H9 (cell line): Measurements from ENCODE around the gene SIL1. TPM values are rescaled to one million over a fixed set of nuclear protein-coding genes. Genes with fewer than 3 reads are reported as not detected.

Source experiments
- DNase-seq: peaks from one replicate; pipeline ENCODE4 v3.0.0-alpha.2; 2017
- H2AFZ ChIP-seq: one replicate; pipeline ENCODE4 v1.6.1; 2013; ENCODE audit warnings: mild to moderate bottlenecking, low read length, control low read depth, moderate library complexity
- H2AK5ac ChIP-seq: 2 replicates; pipeline ENCODE4 v1.6.1; 2013; ENCODE audit warnings: low read length, control low read depth, mixed read lengths; ENCODE audit not compliant: insufficient read length
- H2BK120ac ChIP-seq: one replicate; pipeline ENCODE4 v1.6.1; 2013; ENCODE audit warnings: low read depth, mild to moderate bottlenecking, low read length, control low read depth, inconsistent platforms; ENCODE audit not compliant: poor library complexity, severe bottlenecking
- H2BK12ac ChIP-seq: 2 replicates; pipeline ENCODE4 v1.6.1; 2013; ENCODE audit warnings: low read length, control low read depth, mixed read lengths, low read depth; ENCODE audit not compliant: insufficient read length
- H2BK15ac ChIP-seq: 2 replicates; pipeline ENCODE4 v1.6.1; 2013; ENCODE audit warnings: low read depth, low read length, control low read depth
- H2BK20ac ChIP-seq: one replicate; pipeline ENCODE4 v1.6.1; 2013; ENCODE audit warnings: low read depth, mild to moderate bottlenecking, low read length, control low read depth, inconsistent platforms; ENCODE audit not compliant: poor library complexity, severe bottlenecking
- H2BK5ac ChIP-seq: 2 replicates; pipeline ENCODE4 v1.6.1; 2013; ENCODE audit warnings: low read length, control low read depth, mixed read lengths; ENCODE audit not compliant: insufficient read length
- H3K14ac ChIP-seq: 2 replicates; pipeline ENCODE4 v1.6.1; 2013; ENCODE audit warnings: low read length, control low read depth; ENCODE audit not compliant: insufficient read depth
- H3K18ac ChIP-seq: 2 replicates; pipeline ENCODE4 v1.6.1; 2013; ENCODE audit warnings: low read depth, mild to moderate bottlenecking, mixed read lengths, low read length, control low read depth; ENCODE audit not compliant: insufficient read length
- H3K23ac ChIP-seq: 2 replicates; pipeline ENCODE4 v1.6.1; 2013; ENCODE audit warnings: low read length, control low read depth, mixed read lengths, low read depth; ENCODE audit not compliant: insufficient read length
- H3K23me2 ChIP-seq: 2 replicates; pipeline ENCODE4 v1.6.1; 2013; ENCODE audit warnings: low read depth, mild to moderate bottlenecking, mixed read lengths, low read length, control low read depth; ENCODE audit not compliant: insufficient read length, poor library complexity, severe bottlenecking
- H3K27ac ChIP-seq: 2 replicates; pipeline ENCODE4 v1.5.1; 2013; ENCODE audit warnings: low read length, control low read depth, mixed read lengths, low read depth; ENCODE audit not compliant: insufficient read length
- H3K27me3 ChIP-seq: 2 replicates; pipeline ENCODE4 v1.6.1; 2013; ENCODE audit warnings: low read length, control low read depth, inconsistent platforms; ENCODE audit not compliant: insufficient read depth
- H3K4ac ChIP-seq: 2 replicates; pipeline ENCODE4 v1.6.1; 2013; ENCODE audit warnings: low read depth, mild to moderate bottlenecking, control low read depth, inconsistent platforms, low read length, moderate library complexity
- H3K4me1 ChIP-seq: 2 replicates; pipeline ENCODE4 v1.6.1; 2013; ENCODE audit warnings: low read length, control low read depth, inconsistent platforms; ENCODE audit not compliant: insufficient read depth
- H3K4me2 ChIP-seq: 2 replicates; pipeline ENCODE4 v1.6.1; 2013; ENCODE audit warnings: low read length, control low read depth, mixed read lengths; ENCODE audit not compliant: insufficient read length, insufficient read depth
- H3K56ac ChIP-seq: 2 replicates; pipeline ENCODE4 v1.6.1; 2013; ENCODE audit warnings: low read depth, mild to moderate bottlenecking, mixed read lengths, low read length, control low read depth; ENCODE audit not compliant: insufficient read length
- H3K79me1 ChIP-seq: 2 replicates; pipeline ENCODE4 v1.6.1; 2013; ENCODE audit warnings: low read depth, mild to moderate bottlenecking, moderate library complexity, low read length, control low read depth, inconsistent platforms; ENCODE audit not compliant: insufficient read depth, poor library complexity, severe bottlenecking
- H3K79me2 ChIP-seq: 2 replicates; pipeline ENCODE4 v1.6.1; 2013; ENCODE audit warnings: low read length, control low read depth, inconsistent platforms; ENCODE audit not compliant: insufficient read depth
- H3K9ac ChIP-seq: 2 replicates; pipeline ENCODE4 v1.6.1; 2013; ENCODE audit warnings: low read length, control low read depth, mixed read lengths; ENCODE audit not compliant: insufficient read length; ENCODE audit errors: extremely low read depth
- H3K9me3 ChIP-seq: one replicate; pipeline ENCODE4 v1.6.1; 2013; ENCODE audit warnings: low read depth, low read length, inconsistent platforms; ENCODE audit not compliant: control insufficient read depth
- H3T11ph ChIP-seq: one replicate; pipeline ENCODE4 v1.6.1; 2013; ENCODE audit warnings: mild to moderate bottlenecking, low read length, control low read depth, inconsistent platforms
- H4K20me1 ChIP-seq: one replicate; pipeline ENCODE4 v1.6.1; 2013; ENCODE audit not compliant: control insufficient read depth, insufficient read length, insufficient read depth
- H4K5ac ChIP-seq: 2 replicates; pipeline ENCODE4 v1.6.1; 2013; ENCODE audit warnings: low read depth, mild to moderate bottlenecking, mixed read lengths, low read length, control low read depth; ENCODE audit not compliant: insufficient read length
- H4K8ac ChIP-seq: replicated peaks from 2 replicates; pipeline ENCODE4 v1.6.1; 2013; ENCODE audit warnings: low read length, control low read depth, mixed read lengths, low read depth; ENCODE audit not compliant: insufficient read length
- H4K91ac ChIP-seq: 2 replicates; pipeline ENCODE4 v1.6.1; 2013; ENCODE audit warnings: low read depth, mild to moderate bottlenecking, moderate library complexity, mixed read lengths, low read length, control low read depth; ENCODE audit not compliant: insufficient read length
- H3K27ac Mint-ChIP-seq, 3 experiments: 2 replicates in 2 of 3; 3 replicates in 1 of 3; pipeline ENCODE4 v1.8.0; 2020 to 2021; ENCODE audit warnings: mixed read lengths in 3 of 3, mild to moderate bottlenecking in 1 of 3, moderate library complexity in 1 of 3
- H3K27me3 Mint-ChIP-seq: 2 replicates; pipeline ENCODE4 v1.8.0; 2021; ENCODE audit warnings: low read depth, mild to moderate bottlenecking, moderate library complexity, mixed read lengths
- H3K36me3 Mint-ChIP-seq, 3 experiments: 2 replicates in 2 of 3; 3 replicates in 1 of 3; pipeline ENCODE4 v1.8.0; 2020 to 2021; ENCODE audit warnings: low read depth in 3 of 3, mixed read lengths in 3 of 3; ENCODE audit not compliant: insufficient read depth in 1 of 3
- H3K4me1 Mint-ChIP-seq, 2 experiments: 2 replicates each; pipeline ENCODE4 v1.8.0; 2020; ENCODE audit warnings: mixed read lengths in 2 of 2
- H3K4me3 Mint-ChIP-seq, 2 experiments: 2 replicates in 1 of 2; 3 replicates in 1 of 2; pipeline ENCODE4 v1.8.0; 2020 to 2021; ENCODE audit warnings: mild to moderate bottlenecking in 2 of 2, mixed read lengths in 2 of 2, moderate library complexity in 1 of 2
- H3K9me3 Mint-ChIP-seq, 2 experiments: 2 replicates in 1 of 2; 3 replicates in 1 of 2; pipeline ENCODE4 v1.8.0; 2020; ENCODE audit warnings: mild to moderate bottlenecking in 2 of 2, mixed read lengths in 2 of 2, moderate library complexity in 1 of 2
- WGBS: extraction: QIAGEN DNeasy Blood & Tissue Kit; methylation state at CpG from one replicate; pipeline ENCODE4 v1.1.7; 2013; ENCODE audit warnings: missing lambda C conversion rate, low lambda C conversion rate, mixed read lengths; ENCODE audit not compliant: insufficient read length; ENCODE audit errors: extremely low coverage; 5-methylcytosine and 5-hydroxymethylcytosine counted together
- total RNA-seq: library from RNA; stranded (reverse); gene quantifications from 2 replicates; pipeline ENCODE4 v1.2.1, GENCODE V29; 2021
- TF ChIP-seq, protein P1 (sequence below): fragments of 200-600 bp; sonication (generic); conservative IDR thresholded peaks from 3 replicates; pipeline ENCODE4 v1.8.0; 2021; ENCODE audit warnings: antibody characterized with exemption, mild to moderate bottlenecking

Gene SIL1
- total RNA-seq, 1 experiment from 2014 or later = 10.6 TPM

DNA sequence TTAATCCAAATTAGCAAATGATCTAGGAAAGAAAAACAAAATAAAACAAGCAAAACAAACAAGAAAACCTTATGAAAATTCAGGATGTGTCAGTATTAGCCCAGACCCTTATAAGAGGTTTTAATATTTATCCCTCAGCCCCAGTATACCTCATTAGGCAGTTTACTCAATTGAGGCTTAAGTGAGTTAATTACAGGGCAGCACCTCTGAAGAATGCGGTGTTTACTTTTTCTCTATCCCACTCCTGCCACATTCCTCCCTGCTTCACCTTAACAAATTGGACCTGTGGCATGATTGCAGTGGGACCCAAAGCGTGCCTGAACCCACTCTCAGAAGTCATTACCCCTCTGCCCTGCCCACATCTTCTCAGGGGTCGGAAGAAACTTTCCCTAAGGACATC, 67.1 kb downstream of the SIL1 start:
- Mint-ChIP-seq H3K4me1 (peaks cover 27 to 37% of the 10 kb centered on the region in 2 experiments), H3K9me3 (no peaks in the 10 kb centered on the region), H3K36me3 (no peaks in the 10 kb centered on the region), H3K27me3 (no peaks in the 10 kb centered on the region; the same call in 1 of the 2 replicates), H3K27ac (no peak overlapping the region; a peak in 1 of 7 replicates), H3K4me3 (no peak overlapping the region)
- no peaks in the 10 kb centered on the region for H3K27me3 ChIP-seq
- DNase-seq = no peak
- H3K79me1 ChIP-seq = no peaks in the 10 kb centered on the region
- no CpG with 5 or more reads among the region's 3 CpGs for WGBS
- H3K9me3 ChIP-seq = no peaks in the 10 kb centered on the region
- no peak overlapping the region for H3K9ac ChIP-seq
- no peak overlapping the region for H2BK15ac ChIP-seq
- no peak overlapping the region for H3K18ac ChIP-seq
- no peak overlapping the region for H2BK20ac ChIP-seq
- no peak overlapping the region for H3T11ph ChIP-seq
- TF ChIP-seq, protein P1, sequence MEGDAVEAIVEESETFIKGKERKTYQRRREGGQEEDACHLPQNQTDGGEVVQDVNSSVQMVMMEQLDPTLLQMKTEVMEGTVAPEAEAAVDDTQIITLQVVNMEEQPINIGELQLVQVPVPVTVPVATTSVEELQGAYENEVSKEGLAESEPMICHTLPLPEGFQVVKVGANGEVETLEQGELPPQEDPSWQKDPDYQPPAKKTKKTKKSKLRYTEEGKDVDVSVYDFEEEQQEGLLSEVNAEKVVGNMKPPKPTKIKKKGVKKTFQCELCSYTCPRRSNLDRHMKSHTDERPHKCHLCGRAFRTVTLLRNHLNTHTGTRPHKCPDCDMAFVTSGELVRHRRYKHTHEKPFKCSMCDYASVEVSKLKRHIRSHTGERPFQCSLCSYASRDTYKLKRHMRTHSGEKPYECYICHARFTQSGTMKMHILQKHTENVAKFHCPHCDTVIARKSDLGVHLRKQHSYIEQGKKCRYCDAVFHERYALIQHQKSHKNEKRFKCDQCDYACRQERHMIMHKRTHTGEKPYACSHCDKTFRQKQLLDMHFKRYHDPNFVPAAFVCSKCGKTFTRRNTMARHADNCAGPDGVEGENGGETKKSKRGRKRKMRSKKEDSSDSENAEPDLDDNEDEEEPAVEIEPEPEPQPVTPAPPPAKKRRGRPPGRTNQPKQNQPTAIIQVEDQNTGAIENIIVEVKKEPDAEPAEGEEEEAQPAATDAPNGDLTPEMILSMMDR = no peak
- no peak overlapping the region for H3K4ac ChIP-seq
- no peak overlapping the region for H2AFZ ChIP-seq
- H3K23me2 ChIP-seq = no peaks in the 10 kb centered on the region
- H3K79me2 ChIP-seq = no peaks in the 10 kb centered on the region
- no peak overlapping the region for H3K14ac ChIP-seq
- H4K91ac ChIP-seq = no peak overlapping the region
- H4K5ac ChIP-seq = no peak overlapping the region
- no peaks in the 10 kb centered on the region; the same call in 1 of the 2 replicates for H3K4me1 ChIP-seq
- no peak overlapping the region for H3K23ac ChIP-seq
- no peaks in the 10 kb centered on the region for H4K20me1 ChIP-seq
- H4K8ac ChIP-seq = no peak overlapping the region
- H2BK5ac ChIP-seq = no peak overlapping the region
- H3K27ac ChIP-seq = no peak overlapping the region
- H2BK120ac ChIP-seq = no peak overlapping the region
- H2AK5ac ChIP-seq = no peak overlapping the region
- H3K56ac ChIP-seq = no peak overlapping the region
- no peak overlapping the region for H3K4me2 ChIP-seq
- H2BK12ac ChIP-seq = no peak overlapping the region
